Measurements from ENCODE around the gene MRM3.

DNA sequence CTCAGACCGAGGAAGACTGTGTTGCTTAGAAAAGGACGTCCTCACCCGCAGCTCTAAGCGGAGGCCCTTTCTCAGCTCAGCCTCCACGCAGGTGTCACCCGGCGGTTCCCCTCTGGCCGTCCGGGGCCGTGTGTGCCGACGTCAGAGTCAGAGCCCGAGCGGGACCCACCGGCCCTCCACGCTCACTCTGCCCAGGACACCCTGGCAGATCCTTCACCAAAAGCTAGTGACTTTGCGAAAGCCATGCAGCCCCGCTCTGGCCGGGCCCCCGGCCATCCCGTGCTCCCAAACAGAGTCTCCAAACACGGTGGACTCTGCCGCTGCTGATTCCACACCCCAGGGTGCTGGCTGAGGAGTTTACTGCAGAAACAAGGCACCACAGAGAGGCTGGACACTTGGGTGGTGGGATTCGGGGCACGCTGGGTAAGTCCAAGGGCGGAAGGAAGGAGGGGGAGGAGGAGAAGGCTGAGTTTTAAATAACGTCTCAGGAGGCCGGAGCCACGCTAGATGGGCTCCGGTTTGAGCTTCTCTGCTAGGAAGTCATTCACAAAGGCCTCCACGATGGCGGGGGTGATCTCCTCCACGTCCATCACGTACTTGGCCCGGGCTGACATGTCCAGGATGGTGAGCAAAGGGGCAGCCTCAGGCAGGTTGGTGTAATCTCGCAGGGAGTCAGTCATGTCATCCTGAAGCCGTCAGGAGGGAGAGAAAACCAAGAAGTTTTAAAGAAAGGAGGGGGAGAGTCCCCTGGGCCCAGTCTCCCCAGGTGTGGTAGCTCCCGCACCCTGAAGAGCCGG is 18.5 kb downstream of the MRM3 start:
- TF ChIP-seq, protein P1, sequence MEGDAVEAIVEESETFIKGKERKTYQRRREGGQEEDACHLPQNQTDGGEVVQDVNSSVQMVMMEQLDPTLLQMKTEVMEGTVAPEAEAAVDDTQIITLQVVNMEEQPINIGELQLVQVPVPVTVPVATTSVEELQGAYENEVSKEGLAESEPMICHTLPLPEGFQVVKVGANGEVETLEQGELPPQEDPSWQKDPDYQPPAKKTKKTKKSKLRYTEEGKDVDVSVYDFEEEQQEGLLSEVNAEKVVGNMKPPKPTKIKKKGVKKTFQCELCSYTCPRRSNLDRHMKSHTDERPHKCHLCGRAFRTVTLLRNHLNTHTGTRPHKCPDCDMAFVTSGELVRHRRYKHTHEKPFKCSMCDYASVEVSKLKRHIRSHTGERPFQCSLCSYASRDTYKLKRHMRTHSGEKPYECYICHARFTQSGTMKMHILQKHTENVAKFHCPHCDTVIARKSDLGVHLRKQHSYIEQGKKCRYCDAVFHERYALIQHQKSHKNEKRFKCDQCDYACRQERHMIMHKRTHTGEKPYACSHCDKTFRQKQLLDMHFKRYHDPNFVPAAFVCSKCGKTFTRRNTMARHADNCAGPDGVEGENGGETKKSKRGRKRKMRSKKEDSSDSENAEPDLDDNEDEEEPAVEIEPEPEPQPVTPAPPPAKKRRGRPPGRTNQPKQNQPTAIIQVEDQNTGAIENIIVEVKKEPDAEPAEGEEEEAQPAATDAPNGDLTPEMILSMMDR (IDR thresholded peaks at IDR 0.05; ENCODE audit: low read depth, low read length), result no peak
- TF ChIP-seq EZH2phosphoT487 (IDR thresholded peaks at IDR 0.05; ENCODE audit: low read depth), result no peak
